Esophagus muscularis mucosa (tissue), 4 donors: Measurements from ENCODE around the gene SMYD4. TPM values are rescaled to one million over a fixed set of nuclear protein-coding genes. Genes with fewer than 3 reads are reported as not detected.
"Not testable (repeated sequence)": the region's sequence is repeated elsewhere in the genome, so short reads cannot be mapped to it uniquely, and the experiment has no call there.

Experiments
- DNase-seq: peaks from one replicate; pipeline ENCODE4 v3.0.0-alpha.2; 2017; ENCODE audit errors: extremely low spot score
- H3K27ac ChIP-seq, 4 donors: fragments of 200-600 bp; sonication (generic); replicated peaks in 1 of 4; 1 replicate in 3 of 4; 2 replicates in 1 of 4; pipeline ENCODE4 v1.5.1; 2016 to 2019; ENCODE audit warnings: mild to moderate bottlenecking in 1 of 4
- H3K27me3 ChIP-seq, 4 donors: fragments of 200-600 bp; sonication (generic); one replicate each; pipeline versions ENCODE4 v1.5.1 to v1.6.0; 2016 to 2019
- H3K36me3 ChIP-seq, 4 donors: fragments of 200-600 bp; sonication (generic); one replicate each; pipeline ENCODE4 v1.5.1; 2016 to 2019
- H3K4me1 ChIP-seq, 4 donors: fragments of 200-600 bp; sonication (generic); one replicate each; pipeline ENCODE4 v1.5.1; 2016 to 2019
- H3K4me3 ChIP-seq, 4 donors: fragments of 200-600 bp; sonication (generic); 1 replicate in 2 of 4; 2 replicates in 2 of 4; pipeline ENCODE4 v1.5.1; 2016 to 2019; ENCODE audit warnings: mild to moderate bottlenecking in 4 of 4, moderate library complexity in 1 of 4
- H3K9me3 ChIP-seq, 4 donors: fragments of 200-600 bp; sonication (generic); 1 replicate in 3 of 4; 2 replicates in 1 of 4; pipeline ENCODE4 v1.5.1; 2016 to 2019
- EP300 ChIP-seq: sonication (generic); formaldehyde crosslinking; IDR thresholded peaks from one replicate; pipeline ENCODE4 v1.6.1; 2017; ENCODE audit warnings: antibody characterized with exemption
- POLR2A ChIP-seq: fragments of 450-650 bp; IDR thresholded peaks from one replicate; pipeline ENCODE4 v1.6.1; 2017; ENCODE audit warnings: antibody characterized with exemption, moderate library complexity, mild to moderate bottlenecking, low read depth
- POLR2AphosphoS5 ChIP-seq, 2 donors: sonication (generic); formaldehyde crosslinking; IDR thresholded peaks; one replicate each; pipeline ENCODE4 v1.6.1; 2017; ENCODE audit warnings: antibody characterized with exemption in 2 of 2
- WGBS: methylation state at CpG from one replicate; pipeline ENCODE4 v1.1.5; 2018; 5-methylcytosine and 5-hydroxymethylcytosine counted together
- intact Hi-C: fragments of 100-400 bp; cut with DNase I; formaldehyde crosslinking; loops from one replicate; pipeline ENCODE4 v1.15.1; 2023
- total RNA-seq, 4 donors: library from RNA; depleted of rRNA; stranded (reverse); fragments of >200 nt; gene quantifications; one replicate each; pipeline versions ENCODE4 v1.1.0 to v1.2.1, GENCODE V29; 2016
- TF ChIP-seq, protein P1 (sequence below), 3 experiments: fragments of 200-600 bp in 2 of 3; fragments of 450-650 bp in 1 of 3; sonication (generic) in 2 of 3; IDR thresholded peaks; one replicate each; pipeline ENCODE4 v1.5.1; 2017 to 2019; ENCODE audit warnings: antibody characterized with exemption in 3 of 3, mild to moderate bottlenecking in 2 of 3, moderate library complexity in 1 of 3

SMYD4 gene
- total RNA-seq, 4 donors from 2014 or later = 10.3 to 14.8 (median 11.9) TPM

DNA sequence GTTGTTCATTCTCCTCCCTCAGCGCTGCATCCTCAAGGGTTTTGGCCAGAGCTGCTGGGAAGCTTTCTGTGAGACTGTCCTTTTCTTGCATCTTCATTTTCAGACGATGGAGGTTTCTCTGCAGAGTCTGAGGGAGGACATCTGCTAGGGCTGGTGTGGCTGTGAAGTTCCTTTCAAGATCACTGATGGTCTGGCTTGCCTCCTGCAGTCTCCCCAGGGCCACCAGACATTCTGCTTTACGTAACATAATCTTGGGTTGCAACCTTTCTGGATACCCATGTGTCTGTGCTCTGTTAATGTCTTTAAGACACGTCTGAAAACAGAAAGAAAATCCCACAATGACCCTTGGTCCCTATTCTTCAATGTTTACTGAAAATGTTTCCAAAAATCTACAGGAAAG is 29.0 kb downstream of the SMYD4 start:
- TF ChIP-seq EP300 = no peak
- TF ChIP-seq POLR2AphosphoS5 (IDR thresholded peaks at IDR 0.05) = no peak
- TF ChIP-seq, protein P1, sequence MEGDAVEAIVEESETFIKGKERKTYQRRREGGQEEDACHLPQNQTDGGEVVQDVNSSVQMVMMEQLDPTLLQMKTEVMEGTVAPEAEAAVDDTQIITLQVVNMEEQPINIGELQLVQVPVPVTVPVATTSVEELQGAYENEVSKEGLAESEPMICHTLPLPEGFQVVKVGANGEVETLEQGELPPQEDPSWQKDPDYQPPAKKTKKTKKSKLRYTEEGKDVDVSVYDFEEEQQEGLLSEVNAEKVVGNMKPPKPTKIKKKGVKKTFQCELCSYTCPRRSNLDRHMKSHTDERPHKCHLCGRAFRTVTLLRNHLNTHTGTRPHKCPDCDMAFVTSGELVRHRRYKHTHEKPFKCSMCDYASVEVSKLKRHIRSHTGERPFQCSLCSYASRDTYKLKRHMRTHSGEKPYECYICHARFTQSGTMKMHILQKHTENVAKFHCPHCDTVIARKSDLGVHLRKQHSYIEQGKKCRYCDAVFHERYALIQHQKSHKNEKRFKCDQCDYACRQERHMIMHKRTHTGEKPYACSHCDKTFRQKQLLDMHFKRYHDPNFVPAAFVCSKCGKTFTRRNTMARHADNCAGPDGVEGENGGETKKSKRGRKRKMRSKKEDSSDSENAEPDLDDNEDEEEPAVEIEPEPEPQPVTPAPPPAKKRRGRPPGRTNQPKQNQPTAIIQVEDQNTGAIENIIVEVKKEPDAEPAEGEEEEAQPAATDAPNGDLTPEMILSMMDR (IDR thresholded peaks at IDR 0.05) = no peak
- no peak for TF ChIP-seq POLR2A
- H3K27me3 ChIP-seq = no peaks in the 10 kb centered on the region

DNA sequence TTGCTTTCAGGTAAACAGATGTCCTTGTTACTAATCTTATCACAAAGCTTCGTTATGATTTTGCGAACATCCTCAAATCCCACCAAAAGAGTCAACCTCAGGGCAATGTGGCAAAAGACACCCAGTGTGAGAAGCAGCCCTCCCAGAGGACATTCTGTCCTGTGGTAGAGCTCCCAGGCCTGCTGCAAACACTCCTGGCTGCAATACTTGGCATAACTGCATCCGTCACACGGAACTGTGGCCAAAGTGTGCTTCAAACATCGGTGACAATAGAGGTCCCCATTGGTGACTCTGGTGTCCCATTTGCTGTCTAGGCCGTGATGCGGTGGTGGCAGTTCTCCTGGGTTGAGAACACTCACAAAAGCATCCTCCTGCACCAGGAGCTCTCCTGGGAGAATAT is 29.5 kb downstream of the SMYD4 start:
- DNase-seq = no peak

More for the DNA sequence above, 29.0 kb downstream of the SMYD4 start:
- WGBS = 77% methylated on average over 4 of the region's 4 CpGs
- no peak overlapping the region for H3K4me3 ChIP-seq
- no peak overlapping the region for H3K27ac ChIP-seq
- intact Hi-C loops = no loop called here
- H3K4me1 ChIP-seq = peaks cover 20 to 22% (median 21%) of the 10 kb centered on the region in 4 donors
- H3K36me3 ChIP-seq = peaks cover 22 to 53% (median 39%) of the 10 kb centered on the region in 4 donors
- H3K9me3 ChIP-seq = no peaks in the 10 kb centered on the region
- no peak for DNase-seq

DNA sequence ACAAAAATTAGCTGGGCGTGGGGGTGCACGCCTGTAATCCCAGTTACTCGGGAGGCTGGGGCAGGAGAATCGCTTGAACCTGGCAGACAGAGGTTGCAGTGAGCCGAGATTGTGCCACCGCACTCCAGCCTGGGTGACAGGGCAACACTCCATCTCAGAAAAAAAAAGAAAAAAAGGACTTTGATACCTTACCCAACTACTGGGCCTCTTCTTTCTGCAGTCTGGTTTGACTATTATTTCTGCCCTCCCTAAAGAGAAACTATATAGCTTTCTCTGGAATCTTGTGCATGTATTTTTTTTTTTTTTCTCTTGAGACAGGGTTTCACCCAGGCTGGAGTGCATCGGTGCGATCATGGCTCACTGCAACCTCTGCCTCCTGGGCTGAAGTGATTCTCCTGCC is 31.9 kb downstream of the SMYD4 start:
- Histone ChIP-seq H3K4me1 (peaks cover 20 to 24% (median 22%) of the 10 kb centered on the region in 4 donors), H3K27ac (peak overlapping the region in 2 of 4 donors; percentile 65 to 81), H3K36me3 (peaks cover 9 to 33% (median 26%) of the 10 kb centered on the region in 4 donors)
- H3K27me3 ChIP-seq, H3K9me3 ChIP-seq, H3K4me3 ChIP-seq, DNase-seq: not testable (repeated sequence)
- intact Hi-C loops = loop anchor here (10.0 kb wide), 1 partner anchor 67 kb away; no protein-coding TSS in a partner anchor
- WGBS = 97% methylated on average over 8 of the region's 8 CpGs

More for the DNA sequence above, 29.5 kb downstream of the SMYD4 start:
- Histone ChIP-seq H3K4me1 (peaks cover 20 to 22% (median 21%) of the 10 kb centered on the region in 4 donors), H3K9me3 (no peaks in the 10 kb centered on the region), H3K4me3 (no peak overlapping the region), H3K27ac (no peak overlapping the region), H3K27me3 (no peaks in the 10 kb centered on the region), H3K36me3 (peaks cover 22 to 53% (median 39%) of the 10 kb centered on the region in 4 donors)
- TF ChIP-seq, protein P1 (IDR thresholded peaks at IDR 0.05) = no peak
- TF ChIP-seq EP300 = no peak
- 97% methylated on average over 7 of the region's 7 CpGs for WGBS
- intact Hi-C loops = no loop called here

DNA sequence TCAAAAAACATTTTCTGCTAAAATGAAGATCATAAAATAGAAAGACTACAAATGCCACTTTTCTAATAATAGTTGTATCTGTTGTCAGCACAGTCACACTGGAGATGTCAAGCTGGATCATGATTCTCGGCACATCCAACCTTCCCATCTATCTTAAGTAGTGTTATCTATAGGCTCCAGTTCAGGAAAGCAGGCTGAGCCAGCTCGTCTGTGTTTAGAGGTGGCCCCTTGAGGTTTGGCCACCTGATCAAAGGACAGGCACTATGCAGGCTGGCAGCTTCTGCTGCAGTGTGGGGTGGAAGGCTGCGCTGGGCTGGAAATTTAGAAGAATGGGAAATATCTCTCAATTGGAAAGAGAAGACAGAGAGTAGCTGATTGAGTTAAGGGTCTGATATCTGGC is 32.4 kb downstream of the SMYD4 start:
- Histone ChIP-seq H3K4me3 (no peak overlapping the region), H3K36me3 (peaks cover 9 to 29% (median 22%) of the 10 kb centered on the region in 4 donors), H3K27ac (peak overlapping the region; percentile 57 to 81 (median 62)), H3K9me3 (no peaks in the 10 kb centered on the region), H3K27me3 (no peaks in the 10 kb centered on the region), H3K4me1 (peaks cover 20 to 24% (median 22%) of the 10 kb centered on the region in 4 donors)
- DNase-seq = no peak
- TF ChIP-seq POLR2A = no peak
- TF ChIP-seq POLR2AphosphoS5 (IDR thresholded peaks at IDR 0.05) = no peak
- TF ChIP-seq, protein P1 (IDR thresholded peaks at IDR 0.05) = no peak
- TF ChIP-seq EP300 = no peak
- 64% methylated on average over 3 of the region's 3 CpGs for WGBS
- intact Hi-C loops = loop anchor here (10.0 kb wide), 1 partner anchor 67 kb away; no protein-coding TSS in a partner anchor

- intact Hi-C loops = loop anchor here (10.0 kb wide), 1 partner anchor 68 kb away; no protein-coding TSS in a partner anchor
- H3K36me3 ChIP-seq = peaks cover 9 to 28% (median 19%) of the 10 kb centered on the region in 4 donors
- H3K27me3 ChIP-seq = no peaks in the 10 kb centered on the region
- TF ChIP-seq, protein P1 (IDR thresholded peaks at IDR 0.05) = no peak
- peak in 1 of 2 donors; percentile 78 for TF ChIP-seq POLR2AphosphoS5 (IDR thresholded peaks at IDR 0.05)
- no peaks in the 10 kb centered on the region for H3K9me3 ChIP-seq
- peak overlapping the region; percentile 57 to 81 (median 62) for H3K27ac ChIP-seq
- no peak for DNase-seq
- H3K4me3 ChIP-seq = no peak overlapping the region
- 13% methylated on average over 1 of the region's 1 CpG for WGBS
- peaks cover 20 to 24% (median 22%) of the 10 kb centered on the region in 4 donors for H3K4me1 ChIP-seq
Measured at GRCh38 chr17:1796800-1797199, 32.9 kb downstream of the SMYD4 start.
